Measurements from ENCODE around the gene IFIH1.

DNA sequence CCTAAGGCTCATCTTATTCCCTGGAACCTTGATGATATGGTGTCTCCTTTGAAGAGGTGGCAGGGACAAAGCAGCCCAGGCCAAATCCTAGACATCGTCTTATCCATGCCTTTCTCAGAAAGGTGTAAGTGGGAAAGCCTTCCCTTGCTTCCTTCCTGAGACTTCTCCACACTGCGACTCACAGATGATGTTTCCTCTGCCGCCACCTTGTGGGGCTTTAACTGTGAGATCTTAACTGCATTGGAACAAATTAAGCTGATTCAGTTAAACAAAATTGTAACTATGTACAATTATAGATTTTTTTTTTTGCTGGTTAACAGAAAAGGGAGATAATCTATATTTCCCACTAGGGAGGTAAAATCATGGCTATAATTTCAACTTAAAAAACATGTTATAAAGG, 15.5 kb upstream of the IFIH1 start:
- TF ChIP-seq, protein P1, sequence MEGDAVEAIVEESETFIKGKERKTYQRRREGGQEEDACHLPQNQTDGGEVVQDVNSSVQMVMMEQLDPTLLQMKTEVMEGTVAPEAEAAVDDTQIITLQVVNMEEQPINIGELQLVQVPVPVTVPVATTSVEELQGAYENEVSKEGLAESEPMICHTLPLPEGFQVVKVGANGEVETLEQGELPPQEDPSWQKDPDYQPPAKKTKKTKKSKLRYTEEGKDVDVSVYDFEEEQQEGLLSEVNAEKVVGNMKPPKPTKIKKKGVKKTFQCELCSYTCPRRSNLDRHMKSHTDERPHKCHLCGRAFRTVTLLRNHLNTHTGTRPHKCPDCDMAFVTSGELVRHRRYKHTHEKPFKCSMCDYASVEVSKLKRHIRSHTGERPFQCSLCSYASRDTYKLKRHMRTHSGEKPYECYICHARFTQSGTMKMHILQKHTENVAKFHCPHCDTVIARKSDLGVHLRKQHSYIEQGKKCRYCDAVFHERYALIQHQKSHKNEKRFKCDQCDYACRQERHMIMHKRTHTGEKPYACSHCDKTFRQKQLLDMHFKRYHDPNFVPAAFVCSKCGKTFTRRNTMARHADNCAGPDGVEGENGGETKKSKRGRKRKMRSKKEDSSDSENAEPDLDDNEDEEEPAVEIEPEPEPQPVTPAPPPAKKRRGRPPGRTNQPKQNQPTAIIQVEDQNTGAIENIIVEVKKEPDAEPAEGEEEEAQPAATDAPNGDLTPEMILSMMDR (IDR thresholded peaks at IDR 0.05) = peak in 3 of 6 experiments; percentile 17 to 30 (median 18)
- no peak for TF ChIP-seq POLR2A (IDR thresholded peaks at IDR 0.05)
